GOT3 (cell line): Measurements from ENCODE around the gene HS3ST4.
"Not testable (repeated sequence)": the region's sequence is repeated elsewhere in the genome, so short reads cannot be mapped to it uniquely, and the experiment has no call there.

ENCODE experiments used
- DNase-seq: peaks from one replicate; lab custom pipeline; 2025; ENCODE audit warnings: mixed read lengths; lab: John Stamatoyannopoulos, UW

Gene HS3ST4

DNA sequence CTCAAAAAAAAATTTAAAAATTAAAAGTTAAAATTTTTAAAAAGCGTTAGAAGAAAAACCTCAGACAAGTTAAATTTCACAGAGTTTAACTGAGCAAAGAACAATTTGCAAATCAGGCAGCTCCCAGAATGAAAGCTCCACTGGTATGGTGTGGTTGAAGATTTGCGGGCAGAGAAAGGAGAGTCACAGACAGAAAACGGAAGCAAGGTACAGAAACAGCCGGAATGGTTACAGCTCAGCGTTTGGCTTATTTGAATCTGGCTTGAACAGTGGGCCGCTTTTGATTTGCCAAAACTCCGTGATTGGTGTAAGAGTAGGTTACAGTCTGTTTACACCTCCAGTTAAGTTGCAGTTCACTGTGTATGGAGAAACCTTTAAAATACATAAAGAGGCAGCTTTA, 297.1 kb downstream of the HS3ST4 start:
- DNase-seq: no peak

GRCh38 chr16:25996052-25996451, 304.3 kb downstream of the HS3ST4 start:
- no peak for DNase-seq

DNA sequence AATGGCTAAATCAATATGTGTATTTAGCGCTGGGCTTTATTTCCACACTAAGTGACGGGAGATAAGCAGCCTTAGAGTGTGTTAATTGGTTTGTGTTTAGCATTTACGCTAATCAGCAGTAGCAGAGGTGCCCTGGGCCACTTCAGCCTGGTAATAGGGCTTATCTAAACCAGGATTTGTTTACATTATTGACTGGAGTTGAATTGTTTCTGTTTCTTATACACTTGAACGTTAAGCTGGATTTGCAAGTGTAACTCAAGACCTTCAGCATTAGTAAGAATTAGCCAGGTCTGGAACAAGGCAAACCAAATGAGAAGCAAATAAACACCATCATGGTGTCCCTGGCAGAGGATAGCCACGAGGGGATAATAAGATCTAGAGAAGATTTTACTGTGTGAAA, 313.6 kb downstream of the HS3ST4 start:
- no peak for DNase-seq

- DNase-seq: no peak
Observed at GRCh38 chr16:26012376-26012775, 320.6 kb downstream of the HS3ST4 start.

DNA sequence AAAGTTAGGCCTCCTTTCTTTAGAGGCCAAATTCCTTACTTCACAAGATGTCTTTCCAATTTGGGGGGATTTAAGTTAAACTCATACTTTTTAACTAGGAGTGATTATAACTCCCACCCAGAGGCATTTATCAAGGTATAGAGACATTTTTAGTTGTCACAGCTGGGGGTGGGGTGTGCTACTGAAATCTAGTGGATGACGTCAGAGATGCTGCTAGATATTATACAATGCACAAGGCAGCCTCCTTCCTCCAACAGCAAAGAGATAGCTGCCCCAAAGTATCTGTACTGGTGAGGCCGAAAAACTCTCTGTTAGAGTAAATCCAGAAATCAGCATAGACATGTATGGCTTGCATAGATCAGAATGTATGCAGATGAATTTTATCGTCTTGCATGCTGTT, 324.0 kb downstream of the HS3ST4 start:
- DNase-seq: no peak

GRCh38 chr16:26016989-26017388, 325.2 kb downstream of the HS3ST4 start:
- DNase-seq: no peak

DNA sequence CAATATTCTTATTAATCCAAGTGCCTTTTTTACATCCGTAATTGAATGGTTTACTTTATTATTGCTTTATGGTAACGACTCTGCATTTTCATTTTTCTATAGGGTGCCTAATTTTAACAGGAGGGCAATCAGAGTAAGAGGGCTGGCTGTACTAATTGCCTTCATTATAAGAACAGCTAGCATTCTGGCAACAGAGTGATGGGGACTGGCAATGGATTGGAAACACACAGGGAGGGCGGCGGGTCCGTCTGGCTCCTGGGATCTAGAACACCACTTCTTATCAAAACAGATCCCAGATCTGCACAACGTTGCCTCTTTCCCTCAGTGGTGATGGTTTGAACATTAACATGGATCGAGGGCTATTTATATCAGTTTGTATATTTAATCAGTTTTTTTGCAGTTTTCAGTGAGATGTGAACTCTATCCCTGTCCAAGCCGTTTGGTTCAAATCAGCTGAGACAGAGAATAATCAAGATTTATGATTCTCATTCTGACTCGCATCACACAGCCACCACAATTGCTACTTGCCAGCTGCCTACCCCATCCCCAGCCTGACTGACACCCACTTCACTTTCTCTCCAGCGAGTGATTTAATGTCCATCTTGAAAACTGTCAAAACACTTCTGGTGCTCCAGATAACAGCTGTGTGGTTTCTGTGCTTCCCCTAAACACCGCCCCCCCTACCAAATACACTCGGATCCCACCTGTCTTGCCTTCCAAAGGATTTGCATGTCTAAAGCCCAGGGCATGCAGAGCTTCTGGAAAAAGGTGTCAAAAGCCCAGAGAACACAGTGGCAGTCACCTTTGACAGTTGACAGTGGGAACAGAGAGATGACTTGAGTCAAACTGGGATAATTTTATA, 327.9 kb downstream of the HS3ST4 start:
- no peak for DNase-seq

DNA sequence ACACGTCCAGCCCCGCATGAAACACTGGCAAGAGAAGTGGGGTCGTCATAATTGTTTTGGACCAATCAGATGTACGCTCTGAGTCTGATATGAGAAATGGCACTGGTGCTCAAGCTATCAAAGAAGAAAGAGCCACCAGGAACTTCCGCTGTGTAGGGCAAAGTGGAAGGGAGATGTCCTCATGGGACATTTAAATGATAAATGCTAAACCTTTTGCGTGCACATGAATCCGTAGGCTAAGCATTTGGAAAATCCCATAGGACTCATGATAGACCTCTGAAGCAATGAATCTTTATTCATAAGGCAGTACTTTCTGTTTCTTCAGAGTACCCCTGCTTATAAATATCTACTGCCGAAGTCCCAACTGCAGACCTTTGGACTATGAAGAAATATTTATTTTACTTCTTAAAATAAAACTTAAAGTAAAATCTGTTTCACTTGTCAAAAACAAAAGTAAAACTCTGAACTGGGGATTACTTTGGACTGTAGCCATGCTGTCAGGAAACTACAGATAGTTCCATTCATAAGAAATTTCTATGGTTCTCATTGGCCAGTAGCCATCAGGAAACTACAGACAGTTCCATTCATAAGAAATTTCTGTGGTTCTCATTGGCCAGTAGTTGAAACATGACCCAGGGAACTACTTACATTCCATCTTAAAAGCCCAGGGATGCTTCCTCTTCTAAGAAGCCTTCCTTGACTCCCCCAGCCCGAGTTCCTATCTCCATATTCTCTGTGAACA, 335.1 kb downstream of the HS3ST4 start:
- no peak for DNase-seq

GRCh38 chr16:26031286-26031685, 339.5 kb downstream of the HS3ST4 start:
- no peak for DNase-seq

GRCh38 chr16:26032661-26033060, 340.9 kb downstream of the HS3ST4 start:
- DNase-seq: not testable (repeated sequence)

GRCh38 chr16:26041952-26042668, 350.4 kb downstream of the HS3ST4 start:
- DNase-seq: no peak

- DNase-seq: no peak
Observed at GRCh38 chr16:26050472-26050871, 358.7 kb downstream of the HS3ST4 start.

DNA sequence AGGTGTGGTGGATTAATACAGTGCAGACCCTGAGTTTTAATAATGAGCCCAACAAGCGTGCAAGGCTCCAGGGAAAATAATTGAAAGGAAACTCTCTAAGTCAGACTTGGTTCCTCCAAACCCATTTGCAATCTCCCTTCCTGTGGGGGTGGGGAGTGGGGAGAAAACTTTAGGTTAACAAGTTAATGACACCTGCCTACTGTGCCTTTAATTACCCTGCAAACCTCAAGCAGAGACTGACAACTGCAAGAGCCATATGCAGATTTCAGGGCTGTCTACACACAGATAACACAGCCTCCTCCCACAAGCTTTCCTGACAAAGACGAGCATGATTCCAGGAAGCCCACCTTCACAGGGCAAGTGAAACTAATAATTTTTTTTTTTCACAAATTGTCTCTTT, 359.3 kb downstream of the HS3ST4 start:
- DNase-seq: no peak

DNA sequence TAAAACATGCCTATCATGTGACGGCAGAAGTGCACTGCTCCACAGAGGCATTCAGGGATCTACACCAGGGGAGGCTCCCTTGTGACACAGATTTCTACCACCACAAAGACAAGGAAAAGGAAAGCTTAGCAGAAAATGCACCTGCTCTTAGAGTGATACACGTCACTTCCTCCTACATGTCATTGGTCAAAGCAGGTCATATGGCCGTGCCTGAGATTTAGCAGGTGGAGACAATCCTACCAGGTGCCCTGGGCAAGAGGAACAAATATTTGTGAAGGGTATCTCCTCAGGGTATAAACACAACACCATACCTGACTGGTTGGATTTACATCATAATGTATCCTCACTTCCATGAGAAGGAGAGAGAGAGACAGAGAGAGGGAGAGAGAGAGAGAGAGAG, 362.1 kb downstream of the HS3ST4 start:
- DNase-seq: no peak

- DNase-seq: no peak
Observed at GRCh38 chr16:26058326-26058725, 366.6 kb downstream of the HS3ST4 start.

- no peak for DNase-seq
Observed at GRCh38 chr16:26070302-26071100, 378.7 kb downstream of the HS3ST4 start.

GRCh38 chr16:26071101-26071866, 379.5 kb downstream of the HS3ST4 start:
- DNase-seq: no peak

DNA sequence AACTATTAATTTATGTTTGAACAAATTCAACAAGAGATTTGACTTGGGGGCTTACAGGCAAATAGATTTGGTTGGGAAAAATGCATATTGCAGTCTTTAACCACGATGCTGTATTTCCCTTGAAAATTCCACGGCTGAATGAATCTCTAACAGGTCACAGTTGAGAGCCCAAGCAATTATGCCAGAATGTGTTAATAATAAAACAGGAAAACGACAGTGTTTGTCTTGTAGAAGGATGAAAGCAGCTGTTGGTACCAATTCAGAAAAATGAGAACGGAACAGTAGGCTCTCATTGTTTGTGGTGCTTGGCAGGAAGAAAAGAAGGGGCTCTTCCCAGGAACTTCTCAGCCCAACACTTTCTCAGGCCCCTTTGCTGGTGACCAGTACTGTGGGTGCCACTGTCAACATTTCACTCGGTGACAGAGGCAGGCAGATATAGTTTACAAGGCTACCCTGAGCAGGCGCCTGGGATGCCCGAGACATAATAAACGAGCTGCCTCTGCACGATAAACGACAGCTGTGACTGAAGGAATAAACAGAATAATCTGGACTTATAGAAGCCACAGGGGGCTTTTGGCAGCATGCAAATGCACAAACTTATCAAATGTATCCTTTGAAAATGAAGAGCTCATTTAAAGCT, 387.1 kb downstream of the HS3ST4 start:
- DNase-seq: no peak

GRCh38 chr16:26087091-26087490, 395.3 kb downstream of the HS3ST4 start:
- no peak for DNase-seq

DNA sequence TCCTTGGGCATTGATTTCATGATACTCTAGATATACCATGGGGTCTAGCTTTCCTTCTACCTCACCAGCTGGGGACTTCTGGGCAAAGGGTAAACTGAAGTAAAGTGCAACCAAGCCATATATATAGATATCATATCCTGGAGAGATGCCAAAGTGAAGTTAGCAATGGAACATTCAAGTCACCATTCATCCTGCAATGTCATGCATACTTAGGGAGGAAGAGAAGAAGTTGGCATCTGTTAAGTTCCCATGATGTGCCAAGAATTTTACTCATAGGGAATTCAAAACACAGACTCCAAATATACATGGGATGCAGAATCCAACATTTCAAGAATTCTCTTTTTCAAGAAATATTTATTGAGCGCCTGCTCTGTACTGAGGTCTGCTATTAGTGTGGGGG, 399.8 kb downstream of the HS3ST4 start:
- DNase-seq: no peak

GRCh38 chr16:26098206-26098605, 406.4 kb downstream of the HS3ST4 start:
- not testable (repeated sequence) for DNase-seq
